Adrenal gland (tissue), 12 donors: Measurements from ENCODE around the gene IFT27. TPM values are rescaled to one million over a fixed set of nuclear protein-coding genes. Genes with fewer than 3 reads are reported as not detected.

ENCODE experiments used
- DNase-seq, 7 donors: peaks; one replicate each; pipeline ENCODE4 v3.0.0-alpha.2; 2019 to 2020
- H3K27ac ChIP-seq, 5 donors: fragments of 200-600 bp; sonication (generic) in 4 of 5; 1 replicate in 3 of 5; 2 replicates in 2 of 5; pipeline versions ENCODE4 v1.5.1 to v1.8.0; 2016 to 2020; ENCODE audit warnings: mild to moderate bottlenecking in 1 of 5
- H3K27me3 ChIP-seq: fragments of 200-600 bp; 2 replicates; pipeline ENCODE4 v1.8.0; 2021
- H3K36me3 ChIP-seq, 2 donors: fragments of 200-600 bp; replicated peaks in 1 of 2; 1 replicate in 1 of 2; 2 replicates in 1 of 2; pipeline versions ENCODE4 v1.5.1 to v1.8.0; 2018 to 2022
- H3K4me1 ChIP-seq, 2 donors: fragments of 200-600 bp; replicated peaks in 1 of 2; 1 replicate in 1 of 2; 2 replicates in 1 of 2; pipeline versions ENCODE4 v1.5.1 to v1.8.0; 2018 to 2021
- H3K4me3 ChIP-seq, 4 donors: fragments of 200-600 bp; sonication (generic) in 3 of 4; one replicate each; pipeline ENCODE4 v1.5.1; 2016 to 2018
- H3K9me3 ChIP-seq, 3 donors: fragments of 200-600 bp; sonication (generic) in 1 of 3; replicated peaks in 1 of 3; 1 replicate in 2 of 3; 2 replicates in 1 of 3; pipeline versions ENCODE4 v1.5.1 to v1.8.0; 2016 to 2021
- CTCF ChIP-seq, 6 experiments: fragments of 450-650 bp in 4 of 6; fragments of 200-600 bp in 2 of 6; sonication (generic) in 1 of 6; IDR thresholded peaks; 1 replicate in 5 of 6; 2 replicates in 1 of 6; pipeline versions ENCODE4 v1.5.1 to v1.8.0; 2016 to 2021; ENCODE audit warnings: antibody characterized with exemption in 6 of 6, mild to moderate bottlenecking in 2 of 6, moderate library complexity in 1 of 6
- POLR2A ChIP-seq, 2 donors: fragments of 450-650 bp; IDR thresholded peaks; one replicate each; pipeline ENCODE4 v1.6.1; 2017; ENCODE audit warnings: antibody characterized with exemption in 2 of 2, mild to moderate bottlenecking in 2 of 2, moderate library complexity in 1 of 2
- WGBS, 4 donors: extraction: QIAGEN DNeasy Blood & Tissue Kit in 2 of 4; methylation state at CpG; one replicate each; pipeline versions ENCODE4 v1.1.5 to v1.1.7; 2013 to 2017; 5-methylcytosine and 5-hydroxymethylcytosine counted together
- intact Hi-C, 2 donors: fragments of 100-400 bp; cut with DNase I; formaldehyde crosslinking; loops; one replicate each; pipeline versions ENCODE4 v1.14.1 to v1.15.0; 2022 to 2023
- polyA plus RNA-seq, 3 donors: library from polyadenylated mRNA; stranded (reverse); fragments of 200-250 nt in 2 of 3; fragments of 350-450 nt in 1 of 3; fragmentation: Illumina TruSeq in 1 of 3; extraction: RNeasy Lipid Tissue Mini Kit (QIAGEN cat#74804) in 1 of 3; gene quantifications; one replicate each; pipeline ENCODE4 v1.2.3, GENCODE V29; 2013 to 2014
- total RNA-seq, 9 donors: library from RNA; depleted of rRNA in 4 of 9; stranded (reverse); fragments of >200 nt in 4 of 9; fragments of 120-200 nt in 1 of 9; fragmentation: NEBNext Ultra II Directional in 1 of 9; extraction: Animal tissue kit (Norgen Biotek cat#: 25700) in 1 of 9; gene quantifications; one replicate each; pipeline versions ENCODE4 v1.1.0 to v1.2.4, GENCODE V29; 2013 to 2023
- donor health status: healthy with polysubstance abuse.
- donor health status: Bipolar disorder and iron deficiency.
- donor health status: DM: yes; HTN: yes; CAD: no.
- donor health status: DM: no; HTN: no; CAD: no.
- donor health status: DM: no; HTN: no; CAD: no.
- donor health status: DM: yes; HTN: yes; CAD: no.

IFT27 gene
- total and polyA plus RNA-seq, 12 donors, result 9.4 to 78.4 (median 37.7) TPM

GRCh38 chr22:36744791-36745190 is 31.1 kb downstream of the IFT27 start:
- Histone ChIP-seq H3K4me1 (no peaks in the 10 kb centered on the region), H3K27ac (no peak overlapping the region), H3K36me3 (no peaks in the 10 kb centered on the region), H3K9me3 (no peaks in the 10 kb centered on the region), H3K4me3 (no peak overlapping the region), H3K27me3 (peaks cover 11% of the 10 kb centered on the region)
- peak in 1 of 7 donors; percentile 15 for DNase-seq
- TF ChIP-seq POLR2A (IDR thresholded peaks at IDR 0.05), result no peak
- intact Hi-C loops, result no loop called here
- WGBS, 4 donors, result 85 to 90% (median 89%) methylated on average over 10 to 13 of the region's 13 CpGs

GRCh38 chr22:36744413-36744765 is 31.5 kb downstream of the IFT27 start:
- Histone ChIP-seq H3K4me3 (no peak overlapping the region), H3K36me3 (no peaks in the 10 kb centered on the region), H3K27ac (no peak overlapping the region), H3K27me3 (peaks cover 11% of the 10 kb centered on the region), H3K4me1 (no peaks in the 10 kb centered on the region), H3K9me3 (no peaks in the 10 kb centered on the region)
- intact Hi-C loops, result no loop called here
- no peak for DNase-seq
- TF ChIP-seq POLR2A (IDR thresholded peaks at IDR 0.05), result no peak
- TF ChIP-seq CTCF (IDR thresholded peaks at IDR 0.05), result no peak
- 60 to 67% (median 61%) methylated on average over 1 to 4 of the region's 4 CpGs for WGBS, 4 donors

- intact Hi-C loops, result no loop called here
- no peaks in the 10 kb centered on the region for H3K4me1 ChIP-seq
- DNase-seq, result peak in 1 of 7 donors; percentile 30
- no peak overlapping the region for H3K4me3 ChIP-seq
- H3K27me3 ChIP-seq, result peaks cover 11% of the 10 kb centered on the region
- TF ChIP-seq CTCF (IDR thresholded peaks at IDR 0.05) (no peak), POLR2A (IDR thresholded peaks at IDR 0.05) (no peak)
- no peaks in the 10 kb centered on the region for H3K9me3 ChIP-seq
- no peak overlapping the region for H3K27ac ChIP-seq
- no peaks in the 10 kb centered on the region for H3K36me3 ChIP-seq
- 66 to 75% (median 73%) methylated on average over 10 to 21 of the region's 21 CpGs for WGBS, 4 donors
Measured at GRCh38 chr22:36743591-36744412, 32.1 kb downstream of the IFT27 start.

- no peak overlapping the region for H3K4me3 ChIP-seq
- intact Hi-C loops, result no loop called here
- H3K27ac ChIP-seq, result no peak overlapping the region
- H3K9me3 ChIP-seq, result no peaks in the 10 kb centered on the region
- TF ChIP-seq CTCF (IDR thresholded peaks at IDR 0.05), result no peak
- H3K36me3 ChIP-seq, result no peaks in the 10 kb centered on the region
- 75 to 83% (median 80%) methylated on average over 4 of the region's 4 CpGs for WGBS, 4 donors
- DNase-seq, result peak in 1 of 7 donors; percentile 10
- peaks cover 11% of the 10 kb centered on the region for H3K27me3 ChIP-seq
- no peaks in the 10 kb centered on the region for H3K4me1 ChIP-seq
Measured at GRCh38 chr22:36743011-36743410, 32.9 kb downstream of the IFT27 start.

- peak in 2 of 7 donors; percentile 8 to 27 for DNase-seq
- Histone ChIP-seq H3K9me3 (no peaks in the 10 kb centered on the region), H3K27me3 (peaks cover 11% of the 10 kb centered on the region), H3K4me1 (no peaks in the 10 kb centered on the region), H3K36me3 (no peaks in the 10 kb centered on the region), H3K27ac (no peak overlapping the region), H3K4me3 (no peak overlapping the region)
- intact Hi-C loops, result no loop called here
- no peak for TF ChIP-seq CTCF (IDR thresholded peaks at IDR 0.05)
- no peak for TF ChIP-seq POLR2A (IDR thresholded peaks at IDR 0.05)
- WGBS, 4 donors, result 42 to 63% (median 47%) methylated on average over 6 of the region's 6 CpGs
Measured at GRCh38 chr22:36741968-36742367, 34.0 kb downstream of the IFT27 start.
